ENCODE measurements around the gene PCED1B. TPM values are rescaled to one million over a fixed set of nuclear protein-coding genes. Genes with fewer than 3 reads are reported as not detected.

Gene PCED1B
- total RNA-seq, 1 experiment from 2014 or later = 3.3 TPM

- no peak overlapping the region for H3K4me3 Mint-ChIP-seq
- no peak for DNase-seq
- no peaks in the 10 kb centered on the region for H3K9me3 ChIP-seq (ENCODE audit: control insufficient read depth, low read depth, low read length)
Observed at GRCh38 chr12:47122602-47123001, 43.2 kb downstream of the PCED1B start.

More at GRCh38 chr12:47122602-47123001, 43.2 kb downstream of the PCED1B start:
- no peak overlapping the region for H3K56ac ChIP-seq (ENCODE audit: insufficient read length, low read depth, low read length)
- no peak overlapping the region for H3K18ac ChIP-seq (ENCODE audit: insufficient read length, low read depth, low read length)
- H2BK120ac ChIP-seq (ENCODE audit: low read depth, low read length, poor library complexity, severe bottlenecking) = no peak overlapping the region
- H2AFZ ChIP-seq (ENCODE audit: low read length) = no peak overlapping the region
- H3K23me2 ChIP-seq (ENCODE audit: insufficient read length, low read depth, low read length, poor library complexity, severe bottlenecking) = no peaks in the 10 kb centered on the region
- no peak overlapping the region for H3K4me2 ChIP-seq (ENCODE audit: insufficient read depth, insufficient read length, low read length)
- no peak for TF ChIP-seq CTCF (conservative IDR thresholded peaks at IDR 0.05)
- H3K27ac ChIP-seq (ENCODE audit: insufficient read length, low read depth, low read length) = no peak overlapping the region
- H3K27me3 Mint-ChIP-seq (ENCODE audit: low read depth) = no peaks in the 10 kb centered on the region
- no peak overlapping the region for H3K14ac ChIP-seq (ENCODE audit: insufficient read depth, low read length)
- H3K4ac ChIP-seq (ENCODE audit: low read depth, low read length) = no peak overlapping the region
- no peaks in the 10 kb centered on the region for H4K20me1 ChIP-seq (ENCODE audit: control insufficient read depth, insufficient read depth, insufficient read length)
- no peak overlapping the region for H3K27ac Mint-ChIP-seq
- H3K4me1 ChIP-seq (ENCODE audit: insufficient read depth, low read length) = no peaks in the 10 kb centered on the region
- no peak overlapping the region for H3K23ac ChIP-seq (ENCODE audit: insufficient read length, low read depth, low read length)
- no peak overlapping the region for H3T11ph ChIP-seq (ENCODE audit: low read length)
- no peak overlapping the region for H2BK12ac ChIP-seq (ENCODE audit: insufficient read length, low read depth, low read length)
- no CpG with 5 or more reads among the region's 1 CpG for WGBS (ENCODE audit: extremely low coverage, insufficient read length, low lambda C conversion rate)
- no peaks in the 10 kb centered on the region for H3K79me1 ChIP-seq (ENCODE audit: insufficient read depth, low read depth, low read length, poor library complexity, severe bottlenecking)
- no peak overlapping the region for H4K5ac ChIP-seq (ENCODE audit: insufficient read length, low read depth, low read length)
- H4K91ac ChIP-seq (ENCODE audit: insufficient read length, low read depth, low read length) = no peak overlapping the region
- no peaks in the 10 kb centered on the region for H3K36me3 Mint-ChIP-seq (ENCODE audit: insufficient read depth in 1 of 3, low read depth in 3 of 3)
- H3K4me1 Mint-ChIP-seq = no peaks in the 10 kb centered on the region
- H4K8ac ChIP-seq (replicated peaks; ENCODE audit: insufficient read length, low read depth, low read length) = no peak overlapping the region
- H2BK5ac ChIP-seq (ENCODE audit: insufficient read length, low read length) = no peak overlapping the region
- H3K79me2 ChIP-seq (ENCODE audit: insufficient read depth, low read length) = no peaks in the 10 kb centered on the region
- no peak overlapping the region for H2AK5ac ChIP-seq (ENCODE audit: insufficient read length, low read length)
- H2BK20ac ChIP-seq (ENCODE audit: low read depth, low read length, poor library complexity, severe bottlenecking) = no peak overlapping the region
- H3K27me3 ChIP-seq (ENCODE audit: insufficient read depth, low read length) = no peaks in the 10 kb centered on the region
- H3K9me3 Mint-ChIP-seq = peaks cover 0 to 2% of the 10 kb centered on the region in 2 experiments; a peak in 1 of 5 replicates
- H2BK15ac ChIP-seq (ENCODE audit: low read depth, low read length) = no peak overlapping the region
- H3K9ac ChIP-seq (ENCODE audit: extremely low read depth, insufficient read length, low read length) = no peak overlapping the region
